ENCODE data around the gene AICDA. TPM values are rescaled to one million over a fixed set of nuclear protein-coding genes. Genes with fewer than 3 reads are reported as not detected.
"Not testable (repeated sequence)": the region's sequence is repeated elsewhere in the genome, so short reads cannot be mapped to it uniquely, and the experiment has no call there.

The AICDA gene
- total RNA-seq, 1 donor = not detected

GRCh38 chr12:8590842-8591545, 21.7 kb downstream of the AICDA start:
- no peaks in the 10 kb centered on the region for H3K9me3 ChIP-seq (ENCODE audit: low read depth, low read length)
- H3K4me1 ChIP-seq (ENCODE audit: insufficient read depth, low read length) = peaks cover 8% of the 10 kb centered on the region
- no peak overlapping the region for H3K4me3 ChIP-seq (ENCODE audit: low read length)
- no peaks in the 10 kb centered on the region for H3K27me3 ChIP-seq (ENCODE audit: insufficient read depth, low read length)

- Histone ChIP-seq H3K4me1 (ENCODE audit: insufficient read depth, low read length) (peaks cover 8% of the 10 kb centered on the region), H3K27me3 (ENCODE audit: insufficient read depth, low read length) (no peaks in the 10 kb centered on the region), H3K9me3 (ENCODE audit: low read depth, low read length) (no peaks in the 10 kb centered on the region), H3K4me3 (ENCODE audit: low read length) (no peak overlapping the region)
Observed at GRCh38 chr12:8589679-8590078, 23.0 kb downstream of the AICDA start.

- not testable (repeated sequence) for H3K4me1 ChIP-seq (ENCODE audit: insufficient read depth, low read length); H3K27me3 ChIP-seq (ENCODE audit: insufficient read depth, low read length); H3K9me3 ChIP-seq (ENCODE audit: low read depth, low read length); H3K4me3 ChIP-seq (ENCODE audit: low read length)
Observed at GRCh38 chr12:8584478-8584877, 28.2 kb downstream of the AICDA start.

GRCh38 chr12:8584004-8584403, 28.7 kb downstream of the AICDA start:
- Histone ChIP-seq H3K27me3 (ENCODE audit: insufficient read depth, low read length) (no peaks in the 10 kb centered on the region), H3K4me3 (ENCODE audit: low read length) (no peak overlapping the region), H3K4me1 (ENCODE audit: insufficient read depth, low read length) (peaks cover 4% of the 10 kb centered on the region)

GRCh38 chr12:8581098-8581784, 31.4 kb downstream of the AICDA start:
- no peaks in the 10 kb centered on the region for H3K9me3 ChIP-seq (ENCODE audit: low read depth, low read length)
- no peaks in the 10 kb centered on the region for H3K27me3 ChIP-seq (ENCODE audit: insufficient read depth, low read length)
- H3K4me1 ChIP-seq (ENCODE audit: insufficient read depth, low read length) = peaks cover 4% of the 10 kb centered on the region
- H3K4me3 ChIP-seq (ENCODE audit: low read length) = no peak overlapping the region

More at GRCh38 chr12:8584004-8584403, 28.7 kb downstream of the AICDA start:
- no peaks in the 10 kb centered on the region for H3K9me3 ChIP-seq (ENCODE audit: low read depth, low read length)

- no peak overlapping the region for H3K4me3 ChIP-seq (ENCODE audit: low read length)
- peaks cover 12% of the 10 kb centered on the region for H3K4me1 ChIP-seq (ENCODE audit: insufficient read depth, low read length)
- H3K27me3 ChIP-seq (ENCODE audit: insufficient read depth, low read length) = no peaks in the 10 kb centered on the region
- no peaks in the 10 kb centered on the region for H3K9me3 ChIP-seq (ENCODE audit: low read depth, low read length)
Observed at GRCh38 chr12:8577879-8578278, 34.8 kb downstream of the AICDA start.

GRCh38 chr12:8572507-8572906, 40.2 kb downstream of the AICDA start:
- no peaks in the 10 kb centered on the region for H3K27me3 ChIP-seq (ENCODE audit: insufficient read depth, low read length)
- peaks cover 31% of the 10 kb centered on the region for H3K4me1 ChIP-seq (ENCODE audit: insufficient read depth, low read length)
- no peaks in the 10 kb centered on the region for H3K9me3 ChIP-seq (ENCODE audit: low read depth, low read length)
- no peak overlapping the region for H3K4me3 ChIP-seq (ENCODE audit: low read length)

- no peaks in the 10 kb centered on the region for H3K27me3 ChIP-seq (ENCODE audit: insufficient read depth, low read length)
- no peaks in the 10 kb centered on the region for H3K9me3 ChIP-seq (ENCODE audit: low read depth, low read length)
- no peak overlapping the region for H3K4me3 ChIP-seq (ENCODE audit: low read length)
- peaks cover 34% of the 10 kb centered on the region for H3K4me1 ChIP-seq (ENCODE audit: insufficient read depth, low read length)
Observed at GRCh38 chr12:8566525-8566924, 46.1 kb downstream of the AICDA start.

GRCh38 chr12:8566052-8566451, 46.6 kb downstream of the AICDA start:
- H3K4me1 ChIP-seq (ENCODE audit: insufficient read depth, low read length) = peaks cover 31% of the 10 kb centered on the region
- H3K27me3 ChIP-seq (ENCODE audit: insufficient read depth, low read length); H3K9me3 ChIP-seq (ENCODE audit: low read depth, low read length); H3K4me3 ChIP-seq (ENCODE audit: low read length): not testable (repeated sequence)

- Histone ChIP-seq H3K9me3 (ENCODE audit: low read depth, low read length) (no peaks in the 10 kb centered on the region), H3K4me1 (ENCODE audit: insufficient read depth, low read length) (peaks cover 31% of the 10 kb centered on the region), H3K27me3 (ENCODE audit: insufficient read depth, low read length) (no peaks in the 10 kb centered on the region), H3K4me3 (ENCODE audit: low read length) (no peak overlapping the region)
Observed at GRCh38 chr12:8564656-8565055, 48.0 kb downstream of the AICDA start.

- Histone ChIP-seq H3K4me1 (ENCODE audit: insufficient read depth, low read length) (peaks cover 31% of the 10 kb centered on the region), H3K9me3 (ENCODE audit: low read depth, low read length) (no peaks in the 10 kb centered on the region), H3K27me3 (ENCODE audit: insufficient read depth, low read length) (no peaks in the 10 kb centered on the region), H3K4me3 (ENCODE audit: low read length) (no peak overlapping the region)
Observed at GRCh38 chr12:8563356-8563755, 49.3 kb downstream of the AICDA start.

GRCh38 chr12:8562310-8562709, 50.3 kb downstream of the AICDA start:
- Histone ChIP-seq H3K27me3 (ENCODE audit: insufficient read depth, low read length) (no peaks in the 10 kb centered on the region), H3K9me3 (ENCODE audit: low read depth, low read length) (no peaks in the 10 kb centered on the region), H3K4me3 (ENCODE audit: low read length) (no peak overlapping the region), H3K4me1 (ENCODE audit: insufficient read depth, low read length) (peaks cover 26% of the 10 kb centered on the region)

GRCh38 chr12:8561011-8561410, 51.6 kb downstream of the AICDA start:
- Histone ChIP-seq H3K27me3 (ENCODE audit: insufficient read depth, low read length) (no peaks in the 10 kb centered on the region), H3K4me3 (ENCODE audit: low read length) (no peak overlapping the region), H3K4me1 (ENCODE audit: insufficient read depth, low read length) (peaks cover 14% of the 10 kb centered on the region), H3K9me3 (ENCODE audit: low read depth, low read length) (no peaks in the 10 kb centered on the region)

- H3K27me3 ChIP-seq (ENCODE audit: insufficient read depth, low read length) = no peaks in the 10 kb centered on the region
- no peak overlapping the region for H3K4me3 ChIP-seq (ENCODE audit: low read length)
- H3K4me1 ChIP-seq (ENCODE audit: insufficient read depth, low read length) = peaks cover 4% of the 10 kb centered on the region
- no peaks in the 10 kb centered on the region for H3K9me3 ChIP-seq (ENCODE audit: low read depth, low read length)
Observed at GRCh38 chr12:8559676-8560075, 53.0 kb downstream of the AICDA start.

GRCh38 chr12:8556531-8557097, 56.0 kb downstream of the AICDA start:
- Histone ChIP-seq H3K9me3 (ENCODE audit: low read depth, low read length) (no peaks in the 10 kb centered on the region), H3K27me3 (ENCODE audit: insufficient read depth, low read length) (no peaks in the 10 kb centered on the region), H3K4me1 (ENCODE audit: insufficient read depth, low read length) (peaks cover 3% of the 10 kb centered on the region), H3K4me3 (ENCODE audit: low read length) (no peak overlapping the region)

All from mononuclear cell (primary cell).